HepG2 (cell line): ENCODE data around the gene HDHD3. TPM values are rescaled to one million over a fixed set of nuclear protein-coding genes. Genes with fewer than 3 reads are reported as not detected.

ENCODE experiments used
- AHR ChIP-seq: IDR thresholded peaks from 2 replicates; pipeline ENCODE4 v1.6.1; 2018; ENCODE audit warnings: missing genetic modification reagents, missing compliant biosample characterization
- BRF2 ChIP-seq: sonication (generic); formaldehyde crosslinking; IDR thresholded peaks from 2 replicates; pipeline ENCODE4 v1.8.1; 2022; ENCODE audit warnings: mild to moderate bottlenecking, missing genetic modification reagents
- DMAP1 ChIP-seq: IDR thresholded peaks from 2 replicates; pipeline ENCODE4 v1.6.1; 2016
- EP300 ChIP-seq, 3 experiments: sonication (generic) in 1 of 3; formaldehyde crosslinking in 1 of 3; IDR thresholded peaks; 2 replicates each; pipeline versions ENCODE4 v1.5.1 to v1.6.1; 2011 to 2020; ENCODE audit warnings: low read depth in 2 of 3, low read length in 2 of 3, borderline replicate concordance in 1 of 3, improper control_type of control experiment in 1 of 3, mild to moderate bottlenecking in 1 of 3, missing genetic modification reagents in 1 of 3, moderate library complexity in 1 of 3
- GABPB1 ChIP-seq: IDR thresholded peaks from 2 replicates; pipeline ENCODE4 v1.6.1; 2016; ENCODE audit warnings: mild to moderate bottlenecking, missing genetic modification reagents, moderate library complexity, missing compliant biosample characterization
- GFI1 ChIP-seq: sonication (generic); formaldehyde crosslinking; IDR thresholded peaks from 2 replicates; pipeline ENCODE4 v1.5.0; 2020; ENCODE audit warnings: missing genetic modification reagents, mild to moderate bottlenecking, borderline replicate concordance
- GMEB2 ChIP-seq: IDR thresholded peaks from 2 replicates; pipeline ENCODE4 v1.6.1; 2016; ENCODE audit warnings: missing biosample characterization, missing genetic modification reagents, low read depth
- HES4 ChIP-seq: sonication (generic); formaldehyde crosslinking; IDR thresholded peaks from 2 replicates; pipeline ENCODE4 v1.9.0; 2021; ENCODE audit warnings: mild to moderate bottlenecking, missing genetic modification reagents, borderline replicate concordance
- MZF1 ChIP-seq: sonication (generic); formaldehyde crosslinking; IDR thresholded peaks from 2 replicates; pipeline ENCODE4 v1.8.1; 2023; ENCODE audit warnings: mild to moderate bottlenecking, missing genetic modification reagents, borderline replicate concordance
- PHF8 ChIP-seq: sonication (generic); formaldehyde crosslinking; IDR thresholded peaks from 2 replicates; pipeline ENCODE4 v1.5.0; 2020; ENCODE audit warnings: missing genetic modification reagents
- PRDM4 ChIP-seq: sonication (generic); formaldehyde crosslinking; IDR thresholded peaks from 2 replicates; pipeline ENCODE4 v1.9.0; 2021; ENCODE audit warnings: missing genetic modification reagents, borderline replicate concordance
- RBFOX2 ChIP-seq: fragments of 200-400 bp; formaldehyde crosslinking; IDR thresholded peaks from 2 replicates; pipeline ENCODE4 v1.6.1; 2017; ENCODE audit warnings: low read depth, mild to moderate bottlenecking, low read length
- SIN3B ChIP-seq: fragments of 150-350 bp; IDR thresholded peaks from 2 replicates; pipeline ENCODE4 v1.6.1; 2014; ENCODE audit warnings: low read length
- TAF15 ChIP-seq: fragments of 200-400 bp; formaldehyde crosslinking; IDR thresholded peaks from one replicate; pipeline ENCODE4 v1.6.1; 2018; ENCODE audit warnings: mild to moderate bottlenecking, low read depth, low read length; ENCODE audit not compliant: poor library complexity, severe bottlenecking
- ZBTB7A ChIP-seq: sonication (generic); formaldehyde crosslinking; IDR thresholded peaks from 2 replicates; pipeline ENCODE4 v1.8.0; 2022; ENCODE audit warnings: mild to moderate bottlenecking, missing genetic modification reagents
- ZHX1 ChIP-seq: sonication (generic); formaldehyde crosslinking; IDR thresholded peaks from 2 replicates; pipeline ENCODE4 v1.8.1; 2022; ENCODE audit warnings: low read depth, mild to moderate bottlenecking, missing genetic modification reagents
- ZNF12 ChIP-seq: sonication (generic); formaldehyde crosslinking; IDR thresholded peaks from 2 replicates; pipeline ENCODE4 v1.5.0; 2020; ENCODE audit warnings: missing genetic modification reagents
- ZNF138 ChIP-seq: sonication (generic); formaldehyde crosslinking; IDR thresholded peaks from 2 replicates; pipeline ENCODE4 v1.5.0; 2020; ENCODE audit warnings: mild to moderate bottlenecking, low read depth, missing genetic modification reagents
- ZNF282 ChIP-seq: fragments of 450-650 bp; IDR thresholded peaks from 2 replicates; pipeline ENCODE4 v1.6.1; 2018; ENCODE audit not compliant: partially characterized antibody
- ZNF441 ChIP-seq: sonication (generic); formaldehyde crosslinking; IDR thresholded peaks from 2 replicates; pipeline ENCODE4 v1.7.0; 2021; ENCODE audit warnings: missing genetic modification reagents, borderline replicate concordance
- polyA plus RNA-seq, 8 experiments: library from polyadenylated mRNA; depleted of rRNA in 3 of 8; stranded (reverse) in 7 of 8; unstranded in 1 of 8; fragments of >200 nt; fragmentation: Illumina TruSeq in 4 of 8; extraction: Trizol in 4 of 8; gene quantifications; 2 replicates each; pipeline versions ENCODE4 v1.2.1 to v1.2.3, GENCODE V29; 2011 to 2016; ENCODE audit warnings: low read depth in 4 of 8, missing spikeins in 1 of 8, mixed read lengths in 1 of 8; ENCODE audit not compliant: insufficient read depth in 1 of 8
- total RNA-seq, 5 experiments: library from RNA; depleted of rRNA; stranded (reverse); fragments of >200 nt; fragmentation: Illumina TruSeq; extraction: Trizol; gene quantifications; 2 replicates each; pipeline ENCODE4 v1.2.3, GENCODE V29; 2016; ENCODE audit warnings: low read depth in 1 of 5

Gene HDHD3
- total and polyA plus RNA-seq, 2 of the 13 experiments (the other 11 are each of a cell fraction or from before 2014, with no cell fraction given), result 23.1 to 38.5 TPM

- TF ChIP-seq SIN3B, result peak; percentile 39; the same call in 1 of the 2 replicates
- peak; percentile 70 for TF ChIP-seq TAF15
- TF ChIP-seq ZNF441 (CRISPR knock-in tag), result no peak; the same call in 1 of the 2 replicates
- TF ChIP-seq ZNF138 (CRISPR knock-in tag), result no peak
- TF ChIP-seq GABPB1 (CRISPR knock-in tag), result peak; percentile 77
- TF ChIP-seq ZNF12 (CRISPR knock-in tag), result no peak
- no peak for TF ChIP-seq BRF2 (CRISPR knock-in tag)
- no peak for TF ChIP-seq EP300 (IDR thresholded peaks at IDR 0.05; ENCODE audit: low read depth in 2 of 2, low read length in 2 of 2)
- 0 out of 2 replicates have a peak, but pooled peaks have one; percentile 19 for TF ChIP-seq EP300 (CRISPR knock-in tag; IDR thresholded peaks at IDR 0.05; ENCODE audit: borderline replicate concordance)
- TF ChIP-seq DMAP1 (CRISPR knock-in tag), result peak; percentile 36; the same call in 1 of the 2 replicates
- peak; percentile 89 for TF ChIP-seq RBFOX2
- TF ChIP-seq PHF8 (CRISPR knock-in tag), result peak; percentile 82
- TF ChIP-seq GFI1 (CRISPR knock-in tag), result peak; percentile 4; the same call in 1 of the 2 replicates
- TF ChIP-seq AHR, result no peak
- peak; percentile 69 for TF ChIP-seq HES4
- no peak for TF ChIP-seq ZNF282
- TF ChIP-seq ZHX1 (CRISPR knock-in tag), result 0 out of 2 replicates have a peak, but pooled peaks have one; percentile 38
- TF ChIP-seq MZF1 (CRISPR knock-in tag), result no peak
- TF ChIP-seq ZBTB7A, result no peak
- no peak for TF ChIP-seq PRDM4 (CRISPR knock-in tag)
- no peak for TF ChIP-seq GMEB2 (CRISPR knock-in tag)
Measured at GRCh38 chr9:113376634-113377567, at the start of gene HDHD3 (continued).
